ENCODE data around the gene UGDH. TPM values are rescaled to one million over a fixed set of nuclear protein-coding genes. Genes with fewer than 3 reads are reported as not detected.
A peak's percentile ranks its signal among the peaks of the same experiment; 100 is the strongest.

The UGDH gene
- total and polyA plus RNA-seq, 9 of the 15 experiments (the other 6 are each of a cell fraction or from before 2014, with no cell fraction given), result 5.5 to 21.7 (median 16.2) TPM

- TF ChIP-seq BCLAF1 (IDR thresholded peaks at IDR 0.05; ENCODE audit: borderline replicate concordance in 1 of 2, control insufficient read depth in 1 of 2, low read depth in 2 of 2, low read length in 1 of 2), result no peak
- TF ChIP-seq TFAM (CRISPR knock-in tag; conservative IDR thresholded peaks at IDR 0.05), result no peak
- TF ChIP-seq PHB2 (IDR thresholded peaks at IDR 0.05; ENCODE audit: low read depth), result no peak
- no peak for TF ChIP-seq MBD2 (IDR thresholded peaks at IDR 0.05; ENCODE audit: borderline replicate concordance, low read depth)
- no peak for TF ChIP-seq ZNF764 (CRISPR knock-in tag; IDR thresholded peaks at IDR 0.05; ENCODE audit: low read depth)
- TF ChIP-seq MTA1 (IDR thresholded peaks at IDR 0.05; ENCODE audit: borderline replicate concordance), result peak; percentile 95
- no peak for TF ChIP-seq BRD4 (IDR thresholded peaks at IDR 0.05)
- no peak for TF ChIP-seq SAFB2 (IDR thresholded peaks at IDR 0.05; ENCODE audit: borderline replicate concordance, low read depth, low read length, severe bottlenecking)
- TF ChIP-seq TCF3 (CRISPR knock-in tag; IDR thresholded peaks at IDR 0.05), result no peak
- no peak for TF ChIP-seq ARID4B (CRISPR knock-in tag; IDR thresholded peaks at IDR 0.05)
- TF ChIP-seq NFE2 (IDR thresholded peaks at IDR 0.05; ENCODE audit: low read depth), result peak; percentile 33
- TF ChIP-seq CTBP1 (IDR thresholded peaks at IDR 0.05; ENCODE audit: borderline replicate concordance), result no peak
- TF ChIP-seq KDM2B (CRISPR knock-in tag; IDR thresholded peaks at IDR 0.05), result no peak
- 0 out of 2 replicates have a peak, but pooled peaks have one; percentile 22 for TF ChIP-seq ZNF41 (CRISPR knock-in tag; conservative IDR thresholded peaks at IDR 0.05)
- TF ChIP-seq MEIS2 (IDR thresholded peaks at IDR 0.05; ENCODE audit: partially characterized antibody), result peak; percentile 43
Measured at GRCh38 chr4:39464886-39465501, 62.2 kb downstream of the UGDH start (continued).
